Measurements from ENCODE around the gene SPAM1. TPM values are rescaled to one million over a fixed set of nuclear protein-coding genes. Genes with fewer than 3 reads are reported as not detected.

The SPAM1 gene, protein sequence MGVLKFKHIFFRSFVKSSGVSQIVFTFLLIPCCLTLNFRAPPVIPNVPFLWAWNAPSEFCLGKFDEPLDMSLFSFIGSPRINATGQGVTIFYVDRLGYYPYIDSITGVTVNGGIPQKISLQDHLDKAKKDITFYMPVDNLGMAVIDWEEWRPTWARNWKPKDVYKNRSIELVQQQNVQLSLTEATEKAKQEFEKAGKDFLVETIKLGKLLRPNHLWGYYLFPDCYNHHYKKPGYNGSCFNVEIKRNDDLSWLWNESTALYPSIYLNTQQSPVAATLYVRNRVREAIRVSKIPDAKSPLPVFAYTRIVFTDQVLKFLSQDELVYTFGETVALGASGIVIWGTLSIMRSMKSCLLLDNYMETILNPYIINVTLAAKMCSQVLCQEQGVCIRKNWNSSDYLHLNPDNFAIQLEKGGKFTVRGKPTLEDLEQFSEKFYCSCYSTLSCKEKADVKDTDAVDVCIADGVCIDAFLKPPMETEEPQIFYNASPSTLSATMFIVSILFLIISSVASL
- not detected in 2 replicates for total RNA-seq

DNA sequence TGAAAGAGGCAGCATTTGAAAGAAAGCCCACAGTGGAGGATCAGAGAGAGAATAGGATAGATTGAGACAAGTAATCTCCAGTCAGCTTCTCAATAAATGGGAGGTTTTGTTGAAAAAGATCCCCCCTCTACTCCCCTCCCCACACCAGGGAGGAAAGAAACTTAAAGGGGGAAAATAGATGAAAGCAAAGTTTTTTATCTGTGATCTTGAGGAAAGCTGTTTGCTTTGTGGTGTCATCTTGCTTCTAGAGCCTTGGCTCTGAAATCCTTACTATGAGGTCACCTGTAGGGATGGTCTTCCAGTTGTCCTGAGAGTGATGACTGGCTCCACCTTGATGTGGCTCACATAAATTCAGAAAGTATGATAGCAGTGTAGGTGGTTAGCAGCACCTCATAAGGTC, at the start of gene SPAM1:
Gene SPAM1 (plus strand): TSS at position 301 of the 400 bp plus-strand sequence. CDS start 28,330 bp downstream, outside the sequence.

Other genes starting within 250 kb of the SPAM1 start
- gene WASL, start 176.2 kb upstream of the SPAM1 start, total RNA-seq, result 11.1 and 13.0 TPM in 2 replicates
- gene HYAL4, start 80.1 kb upstream of the SPAM1 start, total RNA-seq, result not detected in 2 replicates
- gene TMEM229A, start 107.8 kb downstream of the SPAM1 start, total RNA-seq, result not detected in 2 replicates

Measured in uterine smooth muscle cell (primary cell).